ENCODE data around the gene PRPF39. TPM values are rescaled to one million over a fixed set of nuclear protein-coding genes. Genes with fewer than 3 reads are reported as not detected.

Gene PRPF39
- total and polyA plus RNA-seq, 2 of the 13 experiments (the other 11 are each of a cell fraction or from before 2014, with no cell fraction given), result 44.2 to 65.0 TPM

DNA sequence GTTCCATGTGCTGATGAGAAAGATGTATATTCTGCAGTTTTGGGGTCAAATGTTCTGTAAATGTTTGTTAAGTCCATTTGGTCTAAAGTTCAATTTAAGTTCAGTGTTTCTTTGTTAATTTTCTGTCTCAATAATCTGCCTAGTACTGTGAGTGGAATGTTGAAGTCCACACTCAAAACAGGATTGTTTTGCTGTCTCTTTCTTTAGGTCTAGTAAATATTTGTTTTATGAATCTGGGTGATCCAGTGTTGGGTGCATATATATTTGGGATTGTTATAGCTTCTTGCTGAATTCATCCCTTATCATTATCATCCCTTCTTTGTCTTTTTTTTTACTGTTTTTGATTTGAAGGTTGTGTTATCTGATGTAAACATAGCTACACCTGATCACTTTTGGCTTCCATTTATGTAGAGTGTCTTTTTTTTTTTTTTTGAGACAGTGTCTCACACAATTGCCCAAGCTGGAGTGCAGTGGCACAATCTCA, 26.0 kb upstream of the PRPF39 start (continued):
- TF ChIP-seq ZNF274 (CRISPR knock-in tag; IDR thresholded peaks at IDR 0.05) (no peak), ZC3H13 (CRISPR knock-in tag; IDR thresholded peaks at IDR 0.05) (no peak), ZZZ3 (CRISPR knock-in tag; IDR thresholded peaks at IDR 0.05; ENCODE audit: borderline replicate concordance) (no peak), ZNF670 (CRISPR knock-in tag; IDR thresholded peaks at IDR 0.05; ENCODE audit: borderline replicate concordance) (no peak), SRF (IDR thresholded peaks at IDR 0.05; ENCODE audit: low read depth, low read length) (no peak), PRMT3 (CRISPR knock-in tag; IDR thresholded peaks at IDR 0.05; ENCODE audit: borderline replicate concordance, low read depth) (no peak), MTF1 (CRISPR knock-in tag; IDR thresholded peaks at IDR 0.05) (no peak), ZNF720 (CRISPR knock-in tag; IDR thresholded peaks at IDR 0.05) (no peak), HOXA9 (CRISPR knock-in tag; IDR thresholded peaks at IDR 0.05; ENCODE audit: borderline replicate concordance) (no peak), IKZF1 (IDR thresholded peaks at IDR 0.05) (no peak), U2AF2 (IDR thresholded peaks at IDR 0.05; ENCODE audit: low read depth, low read length) (no peak), TEAD2 (CRISPR knock-in tag; IDR thresholded peaks at IDR 0.05) (no peak), SOX5 (CRISPR knock-in tag; IDR thresholded peaks at IDR 0.05; ENCODE audit: borderline replicate concordance) (peak; percentile 89), ZNF124 (CRISPR knock-in tag; IDR thresholded peaks at IDR 0.05) (no peak), DR1 (CRISPR knock-in tag; IDR thresholded peaks at IDR 0.05) (no peak), YEATS4 (CRISPR knock-in tag; IDR thresholded peaks at IDR 0.05; ENCODE audit: borderline replicate concordance) (no peak), JUND (CRISPR knock-in tag; IDR thresholded peaks at IDR 0.05) (no peak), HDAC6 (IDR thresholded peaks at IDR 0.05; ENCODE audit: low read depth, low read length) (no peak), SP1 (IDR thresholded peaks at IDR 0.05) (no peak), SP1 (CRISPR knock-in tag; IDR thresholded peaks at IDR 0.05) (no peak), KLF9 (CRISPR knock-in tag; IDR thresholded peaks at IDR 0.05; ENCODE audit: low read depth) (no peak)
- TF ChIP-seq, protein P1, sequence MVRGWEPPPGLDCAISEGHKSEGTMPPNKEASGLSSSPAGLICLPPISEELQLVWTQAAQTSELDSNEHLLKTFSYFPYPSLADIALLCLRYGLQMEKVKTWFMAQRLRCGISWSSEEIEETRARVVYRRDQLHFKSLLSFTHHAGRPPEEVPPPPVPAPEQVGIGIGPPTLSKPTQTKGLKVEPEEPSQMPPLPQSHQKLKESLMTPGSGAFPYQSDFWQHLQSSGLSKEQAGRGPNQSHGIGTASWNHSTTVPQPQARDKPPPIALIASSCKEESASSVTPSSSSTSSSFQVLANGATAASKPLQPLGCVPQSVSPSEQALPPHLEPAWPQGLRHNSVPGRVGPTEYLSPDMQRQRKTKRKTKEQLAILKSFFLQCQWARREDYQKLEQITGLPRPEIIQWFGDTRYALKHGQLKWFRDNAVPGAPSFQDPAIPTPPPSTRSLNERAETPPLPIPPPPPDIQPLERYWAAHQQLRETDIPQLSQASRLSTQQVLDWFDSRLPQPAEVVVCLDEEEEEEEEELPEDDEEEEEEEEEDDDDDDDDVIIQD (CRISPR knock-in tag; IDR thresholded peaks at IDR 0.05; ENCODE audit: low read depth), result peak; percentile 75; the same call in 1 of the 2 replicates
- TF ChIP-seq, protein P2, sequence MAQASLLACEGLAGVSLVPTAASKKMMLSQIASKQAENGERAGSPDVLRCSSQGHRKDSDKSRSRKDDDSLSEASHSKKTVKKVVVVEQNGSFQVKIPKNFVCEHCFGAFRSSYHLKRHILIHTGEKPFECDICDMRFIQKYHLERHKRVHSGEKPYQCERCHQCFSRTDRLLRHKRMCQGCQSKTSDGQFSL (CRISPR knock-in tag; IDR thresholded peaks at IDR 0.05), result no peak
- TF ChIP-seq, protein P3, sequence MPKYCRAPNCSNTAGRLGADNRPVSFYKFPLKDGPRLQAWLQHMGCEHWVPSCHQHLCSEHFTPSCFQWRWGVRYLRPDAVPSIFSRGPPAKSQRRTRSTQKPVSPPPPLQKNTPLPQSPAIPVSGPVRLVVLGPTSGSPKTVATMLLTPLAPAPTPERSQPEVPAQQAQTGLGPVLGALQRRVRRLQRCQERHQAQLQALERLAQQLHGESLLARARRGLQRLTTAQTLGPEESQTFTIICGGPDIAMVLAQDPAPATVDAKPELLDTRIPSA (CRISPR knock-in tag; IDR thresholded peaks at IDR 0.05; ENCODE audit: borderline replicate concordance), result no peak
- TF ChIP-seq, protein P4, sequence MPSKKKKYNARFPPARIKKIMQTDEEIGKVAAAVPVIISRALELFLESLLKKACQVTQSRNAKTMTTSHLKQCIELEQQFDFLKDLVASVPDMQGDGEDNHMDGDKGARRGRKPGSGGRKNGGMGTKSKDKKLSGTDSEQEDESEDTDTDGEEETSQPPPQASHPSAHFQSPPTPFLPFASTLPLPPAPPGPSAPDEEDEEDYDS (CRISPR knock-in tag; IDR thresholded peaks at IDR 0.05), result no peak
- TF ChIP-seq, protein P5, sequence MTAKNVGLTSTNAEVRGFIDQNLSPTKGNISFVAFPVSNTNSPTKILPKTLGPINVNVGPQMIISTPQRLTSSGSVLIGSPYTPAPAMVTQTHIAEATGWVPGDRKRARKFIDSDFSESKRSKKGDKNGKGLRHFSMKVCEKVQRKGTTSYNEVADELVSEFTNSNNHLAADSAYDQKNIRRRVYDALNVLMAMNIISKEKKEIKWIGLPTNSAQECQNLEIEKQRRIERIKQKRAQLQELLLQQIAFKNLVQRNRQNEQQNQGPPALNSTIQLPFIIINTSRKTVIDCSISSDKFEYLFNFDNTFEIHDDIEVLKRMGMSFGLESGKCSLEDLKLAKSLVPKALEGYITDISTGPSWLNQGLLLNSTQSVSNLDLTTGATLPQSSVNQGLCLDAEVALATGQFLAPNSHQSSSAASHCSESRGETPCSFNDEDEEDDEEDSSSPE (CRISPR knock-in tag; IDR thresholded peaks at IDR 0.05), result no peak
- TF ChIP-seq, protein P6, sequence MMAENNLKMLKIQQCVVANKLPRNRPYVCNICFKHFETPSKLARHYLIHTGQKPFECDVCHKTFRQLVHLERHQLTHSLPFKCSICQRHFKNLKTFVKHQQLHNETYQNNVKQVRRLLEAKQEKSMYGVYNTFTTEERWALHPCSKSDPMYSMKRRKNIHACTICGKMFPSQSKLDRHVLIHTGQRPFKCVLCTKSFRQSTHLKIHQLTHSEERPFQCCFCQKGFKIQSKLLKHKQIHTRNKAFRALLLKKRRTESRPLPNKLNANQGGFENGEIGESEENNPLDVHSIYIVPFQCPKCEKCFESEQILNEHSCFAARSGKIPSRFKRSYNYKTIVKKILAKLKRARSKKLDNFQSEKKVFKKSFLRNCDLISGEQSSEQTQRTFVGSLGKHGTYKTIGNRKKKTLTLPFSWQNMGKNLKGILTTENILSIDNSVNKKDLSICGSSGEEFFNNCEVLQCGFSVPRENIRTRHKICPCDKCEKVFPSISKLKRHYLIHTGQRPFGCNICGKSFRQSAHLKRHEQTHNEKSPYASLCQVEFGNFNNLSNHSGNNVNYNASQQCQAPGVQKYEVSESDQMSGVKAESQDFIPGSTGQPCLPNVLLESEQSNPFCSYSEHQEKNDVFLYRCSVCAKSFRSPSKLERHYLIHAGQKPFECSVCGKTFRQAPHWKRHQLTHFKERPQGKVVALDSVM (CRISPR knock-in tag; IDR thresholded peaks at IDR 0.05), result no peak

All from HepG2 (cell line).